Measurements from ENCODE around the gene CALR. TPM values are rescaled to one million over a fixed set of nuclear protein-coding genes. Genes with fewer than 3 reads are reported as not detected.

CALR gene
- total and polyA plus RNA-seq, 2 donors (not counting 3 experiments of a cell fraction or from before 2014, with no cell fraction given) = 1,135 to 1,636 TPM

GRCh38 chr19:12940897-12941296 lies 2.5 kb downstream of the CALR start:
- no peak for TF ChIP-seq MYC (IDR thresholded peaks at IDR 0.05; ENCODE audit: low read depth, low read length)
- no peak for TF ChIP-seq FOS (IDR thresholded peaks at IDR 0.05; ENCODE audit: borderline replicate concordance, insufficient read depth, low read length)
- TF ChIP-seq POLR2A (IDR thresholded peaks at IDR 0.05; ENCODE audit: low read depth, low read length) = no peak
- TF ChIP-seq POLR2AphosphoS5 (IDR thresholded peaks at IDR 0.05; ENCODE audit: insufficient read depth, low read depth, low read length) = no peak
- TF ChIP-seq JUN (IDR thresholded peaks at IDR 0.05; ENCODE audit: borderline replicate concordance, insufficient read depth, insufficient read length, low read depth) = no peak
- no peak for TF ChIP-seq GATA2 (IDR thresholded peaks at IDR 0.05; ENCODE audit: insufficient read depth, insufficient read length, low read depth, low read length)
- no peak for TF ChIP-seq MAX (IDR thresholded peaks at IDR 0.05; ENCODE audit: insufficient read depth, insufficient read length)
- TF ChIP-seq, protein P1, sequence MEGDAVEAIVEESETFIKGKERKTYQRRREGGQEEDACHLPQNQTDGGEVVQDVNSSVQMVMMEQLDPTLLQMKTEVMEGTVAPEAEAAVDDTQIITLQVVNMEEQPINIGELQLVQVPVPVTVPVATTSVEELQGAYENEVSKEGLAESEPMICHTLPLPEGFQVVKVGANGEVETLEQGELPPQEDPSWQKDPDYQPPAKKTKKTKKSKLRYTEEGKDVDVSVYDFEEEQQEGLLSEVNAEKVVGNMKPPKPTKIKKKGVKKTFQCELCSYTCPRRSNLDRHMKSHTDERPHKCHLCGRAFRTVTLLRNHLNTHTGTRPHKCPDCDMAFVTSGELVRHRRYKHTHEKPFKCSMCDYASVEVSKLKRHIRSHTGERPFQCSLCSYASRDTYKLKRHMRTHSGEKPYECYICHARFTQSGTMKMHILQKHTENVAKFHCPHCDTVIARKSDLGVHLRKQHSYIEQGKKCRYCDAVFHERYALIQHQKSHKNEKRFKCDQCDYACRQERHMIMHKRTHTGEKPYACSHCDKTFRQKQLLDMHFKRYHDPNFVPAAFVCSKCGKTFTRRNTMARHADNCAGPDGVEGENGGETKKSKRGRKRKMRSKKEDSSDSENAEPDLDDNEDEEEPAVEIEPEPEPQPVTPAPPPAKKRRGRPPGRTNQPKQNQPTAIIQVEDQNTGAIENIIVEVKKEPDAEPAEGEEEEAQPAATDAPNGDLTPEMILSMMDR (IDR thresholded peaks at IDR 0.05; ENCODE audit: extremely low read depth in 1 of 2, insufficient read depth in 1 of 2, low read depth in 1 of 2, low read length in 2 of 2) = no peak
- TF ChIP-seq EZH2 (IDR thresholded peaks at IDR 0.05; ENCODE audit: borderline replicate concordance, low read depth, low read length, severe bottlenecking) = no peak
- CTCF ChIA-PET = no interaction called here
- FAIRE-seq (no peak), DNase-seq (ENCODE audit: low read depth, low spot score) (no peak)
- POLR2A ChIA-PET = no interaction called here
- H2AFZ ChIP-seq (ENCODE audit: low read depth, low read length) = no peak overlapping the region
- H3K4me3 ChIP-seq (replicated peaks in 1 of 3; ENCODE audit: insufficient read depth in 1 of 3, low read depth in 1 of 3, low read length in 3 of 3) = peak overlapping the region in 2 of 3 experiments; percentile 93 to 98
- dilution Hi-C loops (cut with MboI; ENCODE audit: extremely low pct_ligation_motif_present, low sequenced_read_pairs) (no loop called here), intact Hi-C loops (cut with micrococcal nuclease) (no loop called here)
- H3K9me3 ChIP-seq (replicated peaks; ENCODE audit: control insufficient read depth, insufficient read depth, low read length) = no peaks in the 10 kb centered on the region
- peaks cover 25% of the 10 kb centered on the region for H3K4me1 ChIP-seq (ENCODE audit: control insufficient read depth, extremely low read depth, insufficient read depth, low read length)
- H4K20me1 ChIP-seq (replicated peaks; ENCODE audit: control insufficient read depth, extremely low read depth, insufficient read depth, low read length) = no peaks in the 10 kb centered on the region
- no peaks in the 10 kb centered on the region for H3K9me1 ChIP-seq (replicated peaks; ENCODE audit: control insufficient read depth, extremely low read depth, insufficient read depth, low read length)
- peaks cover 23 to 43% of the 10 kb centered on the region in 2 experiments for H3K36me3 ChIP-seq (ENCODE audit: control insufficient read depth in 2 of 2, extremely low read depth in 1 of 2, insufficient read depth in 2 of 2, low read length in 2 of 2)
- peaks cover 42% of the 10 kb centered on the region for H3K79me2 ChIP-seq (ENCODE audit: control insufficient read depth, insufficient read depth, low read length)
- H3K27ac ChIP-seq (ENCODE audit: insufficient read depth, low read depth, low read length) = no peak overlapping the region
- BruUV-seq (replicated peaks) = no TSS peak
- H3K4me2 ChIP-seq (ENCODE audit: insufficient read depth, low read length) = peak overlapping the region; percentile 64
- H3K9ac ChIP-seq (replicated peaks; ENCODE audit: extremely low read depth, insufficient read depth, low read length) = peak overlapping the region; percentile 95
- no peaks in the 10 kb centered on the region for H3K27me3 ChIP-seq (ENCODE audit: control insufficient read depth in 2 of 2, insufficient read depth in 2 of 2, low read length in 2 of 2)

All from endothelial cell of umbilical vein (primary cell).